Activated T-cell treated with anti-CD3 and anti-CD28 coated beads, Interleukin-2, amount 50 U/mL, for 1 hour (primary cell): Measurements from ENCODE around the gene REC8.
"Not testable (repeated sequence)": the region's sequence is repeated elsewhere in the genome, so short reads cannot be mapped to it uniquely, and the experiment has no call there.

Experiments
- DNase-seq: peaks from one replicate; pipeline ENCODE4 v3.0.0-alpha.2; 2020

The REC8 gene

GRCh38 chr14:24206260-24207103 is 34.6 kb downstream of the REC8 start:
- no peak for DNase-seq

DNA sequence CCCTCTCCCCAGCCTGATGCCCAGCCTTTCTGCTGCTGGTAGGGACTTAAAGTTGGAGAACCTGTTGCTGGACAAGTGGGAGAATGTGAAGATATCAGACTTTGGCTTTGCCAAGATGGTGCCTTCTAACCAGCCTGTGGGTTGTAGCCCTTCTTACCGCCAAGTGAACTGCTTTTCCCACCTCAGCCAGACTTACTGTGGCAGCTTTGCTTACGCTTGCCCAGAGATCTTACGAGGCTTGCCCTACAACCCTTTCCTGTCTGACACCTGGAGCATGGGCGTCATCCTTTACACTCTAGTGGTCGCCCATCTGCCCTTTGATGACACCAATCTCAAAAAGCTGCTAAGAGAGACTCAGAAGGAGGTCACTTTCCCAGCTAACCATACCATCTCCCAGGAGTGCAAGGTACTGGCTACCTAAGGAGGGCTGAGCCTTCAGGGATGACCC is 35.2 kb downstream of the REC8 start:
- DNase-seq = no peak

GRCh38 chr14:24207625-24208024 is 35.7 kb downstream of the REC8 start:
- DNase-seq = no peak

DNA sequence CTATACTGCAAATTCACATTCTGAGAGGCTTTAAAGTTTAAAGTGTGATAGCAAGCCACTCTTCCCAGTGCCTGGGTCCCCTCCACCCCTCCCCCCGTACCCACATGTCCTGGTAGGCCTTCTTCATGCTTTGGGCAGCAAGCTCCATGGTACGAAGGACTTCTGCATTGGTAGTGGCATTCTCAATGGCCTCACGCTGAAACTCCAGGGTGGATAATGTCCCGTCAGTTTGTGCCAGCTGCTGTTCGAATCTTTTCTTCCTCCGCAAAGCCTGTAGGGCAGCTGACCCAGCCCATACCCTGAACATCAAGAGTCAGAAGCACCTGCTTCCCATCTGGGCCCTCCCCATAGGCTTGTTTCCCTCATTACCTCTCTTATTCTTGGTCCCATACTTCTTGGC is 39.4 kb downstream of the REC8 start:
- DNase-seq = no peak

- peak; percentile 91 for DNase-seq
Observed at GRCh38 chr14:24212924-24213865, 41.3 kb downstream of the REC8 start, which contains the start of gene CHMP4A. CHMP4A (minus strand) TSS chr14:24213488; CDS start chr14:24213439, 49 bp downstream.

- DNase-seq = no peak
Observed at GRCh38 chr14:24213866-24214662, 42.2 kb downstream of the REC8 start.

DNA sequence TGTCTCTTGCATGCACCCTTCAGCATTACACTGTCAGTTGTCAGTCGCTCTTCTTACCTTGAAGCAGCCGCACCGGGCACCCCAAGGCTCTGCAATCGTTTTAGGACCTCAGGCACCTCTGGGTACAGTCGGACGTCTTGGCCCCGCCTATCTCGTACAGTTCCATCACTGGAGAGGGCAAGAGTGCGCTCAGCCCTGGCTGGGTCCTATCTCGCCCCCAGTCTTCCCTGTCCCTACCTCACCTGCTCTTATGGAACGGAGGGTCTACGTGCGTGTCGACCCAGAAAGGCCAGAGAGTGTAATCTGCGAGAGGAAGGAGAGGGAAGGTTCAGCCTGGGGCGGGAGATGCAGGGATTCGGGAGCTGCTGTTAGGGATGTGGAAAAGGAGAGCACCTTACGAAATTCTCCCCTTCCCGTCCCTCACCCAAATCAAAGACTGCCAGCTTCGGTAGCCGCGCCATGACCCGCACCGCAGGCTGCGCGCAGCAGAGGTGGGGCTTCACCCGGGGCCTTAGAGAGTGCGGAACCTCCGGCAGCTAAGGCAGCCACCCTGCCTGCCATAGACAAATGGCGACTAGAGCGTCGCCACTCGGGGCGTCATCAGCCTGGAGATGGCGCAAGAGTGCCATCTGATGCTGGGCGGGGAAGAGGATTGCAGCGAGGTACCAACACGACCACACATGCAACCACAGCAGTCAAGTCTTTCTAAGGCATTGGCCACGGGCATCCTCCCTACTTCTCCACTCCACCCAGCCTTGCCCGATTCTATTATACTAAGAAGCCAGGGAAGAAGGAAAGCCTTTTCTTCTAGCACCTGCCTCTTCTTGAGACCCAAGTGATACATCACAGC is 43.8 kb downstream of the REC8 start, which contains the start of gene MDP1:
MDP1 (minus strand) TSS at position 572 of the 850 bp plus-strand sequence; CDS start at position 461, 111 bp downstream.
- DNase-seq = peak; percentile 87

GRCh38 chr14:24216345-24216699 is 44.4 kb downstream of the REC8 start:
- DNase-seq = no peak

- not testable (repeated sequence) for DNase-seq
Observed at GRCh38 chr14:24216876-24217275, 45.0 kb downstream of the REC8 start.

DNA sequence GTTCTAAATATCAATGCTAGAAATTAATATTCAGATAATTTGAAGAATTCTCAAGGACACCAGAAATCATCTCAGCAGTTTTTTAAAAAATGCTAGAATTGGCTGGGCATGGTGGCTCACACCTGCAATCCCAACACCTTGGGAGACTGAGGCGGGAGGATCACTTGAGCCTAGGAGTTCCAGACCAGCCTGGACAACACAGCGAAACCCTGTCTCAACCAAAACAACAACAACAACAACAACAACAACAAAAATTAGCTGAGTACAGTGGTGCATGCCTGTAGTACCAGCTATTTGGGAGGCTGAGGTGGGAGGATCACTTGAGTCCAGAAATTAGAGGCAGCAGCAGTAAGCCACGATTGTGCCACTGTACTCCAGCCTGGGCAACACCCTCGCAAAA is 47.2 kb downstream of the REC8 start:
- DNase-seq = no peak

DNA sequence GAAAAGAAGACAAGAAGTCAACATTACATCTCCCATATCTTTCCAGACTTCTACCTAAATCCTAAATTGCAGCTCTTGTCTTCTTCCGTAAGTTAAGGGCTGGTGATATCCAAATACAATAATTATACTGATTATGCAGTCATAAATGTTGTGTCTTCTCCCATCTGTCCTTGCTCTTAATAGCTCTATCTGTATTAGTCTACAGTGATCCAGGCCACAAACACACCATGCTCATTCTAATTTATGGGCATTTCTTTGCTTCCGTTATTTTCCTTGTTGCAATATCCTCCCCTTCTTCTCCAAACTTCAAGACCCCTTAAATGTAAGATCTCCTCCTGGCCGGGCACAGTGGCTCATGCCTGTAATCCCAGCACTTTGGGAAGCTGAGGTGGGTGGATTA is 47.6 kb downstream of the REC8 start:
- DNase-seq = no peak

DNA sequence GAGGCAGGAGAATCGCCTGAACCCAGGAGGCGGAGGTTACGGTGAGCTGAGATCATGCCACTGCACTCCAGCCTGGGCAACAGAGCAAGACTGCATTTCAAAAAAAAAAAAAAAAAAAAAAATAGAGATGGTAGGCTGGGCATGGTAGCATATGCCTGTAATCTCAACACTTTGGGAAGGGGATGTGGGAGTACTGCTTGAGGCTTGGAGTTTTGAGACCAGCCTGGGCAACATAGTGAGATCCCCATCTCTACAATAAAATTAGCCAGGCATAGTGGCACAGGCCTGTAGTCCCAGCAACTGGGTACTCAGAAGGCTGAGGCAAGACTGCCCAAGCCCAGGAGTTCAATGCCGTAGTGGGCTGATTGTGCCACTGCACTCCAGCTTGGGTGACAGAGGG is 51.1 kb downstream of the REC8 start:
- DNase-seq = not testable (repeated sequence)

- DNase-seq = no peak
Observed at GRCh38 chr14:24224618-24225071, 52.8 kb downstream of the REC8 start.

GRCh38 chr14:24226473-24226872 is 54.6 kb downstream of the REC8 start:
- DNase-seq = no peak

- DNase-seq = no peak
Observed at GRCh38 chr14:24228902-24229301, 57.0 kb downstream of the REC8 start.
